Right lobe of liver (tissue), 6 donors: ENCODE results near the gene SLC27A5. TPM values are rescaled to one million over a fixed set of nuclear protein-coding genes. Genes with fewer than 3 reads are reported as not detected.
"Not testable (repeated sequence)": the region's sequence is repeated elsewhere in the genome, so short reads cannot be mapped to it uniquely, and the experiment has no call there.

Source experiments
- ATAC-seq, 4 donors: fragments of 200-7000 bp; cut with Tn5 transposase; one replicate each; pipeline ENCODE4 v1.9.1; 2020; ENCODE audit warnings: mild to moderate bottlenecking in 4 of 4, moderate library complexity in 4 of 4
- DNase-seq, 3 donors: peaks; one replicate each; pipeline ENCODE4 v3.0.0-alpha.2; 2020
- H3K27ac ChIP-seq, 3 donors: fragments of 200-600 bp; one replicate each; pipeline ENCODE4 v1.8.0; 2022
- H3K27me3 ChIP-seq, 2 donors: fragments of 200-600 bp; one replicate each; pipeline ENCODE4 v1.8.0; 2022
- H3K36me3 ChIP-seq, 4 donors: fragments of 200-600 bp; sonication (generic) in 1 of 4; one replicate each; pipeline versions ENCODE4 v1.5.1 to v1.8.0; 2017 to 2022; ENCODE audit warnings: control low read depth in 1 of 4
- H3K4me1 ChIP-seq, 4 donors: fragments of 200-600 bp; sonication (generic) in 1 of 4; one replicate each; pipeline versions ENCODE4 v1.5.1 to v1.8.0; 2017 to 2022; ENCODE audit warnings: control low read depth in 1 of 4
- H3K4me3 ChIP-seq, 3 donors: fragments of 200-600 bp; one replicate each; pipeline ENCODE4 v1.8.0; 2022
- H3K9me3 ChIP-seq, 4 donors: fragments of 200-600 bp; sonication (generic) in 1 of 4; one replicate each; pipeline versions ENCODE4 v1.5.1 to v1.8.0; 2017 to 2022; ENCODE audit warnings: control low read depth in 1 of 4
- POLR2A ChIP-seq: fragments of 450-650 bp; IDR thresholded peaks from one replicate; pipeline ENCODE4 v1.6.1; 2017; ENCODE audit warnings: antibody characterized with exemption, mild to moderate bottlenecking
- WGBS: methylation state at CpG from one replicate; pipeline ENCODE4 v1.1.6; 2018; ENCODE audit warnings: low coverage, low lambda C conversion rate; ENCODE audit not compliant: insufficient coverage; ENCODE audit errors: missing lambda C conversion rate; 5-methylcytosine and 5-hydroxymethylcytosine counted together
- intact Hi-C, 2 donors: fragments of 100-400 bp; cut with DNase I; formaldehyde crosslinking; loops; one replicate each; pipeline versions ENCODE4 v1.11.2 to v1.14.1; 2022
- total RNA-seq, 6 experiments: library from RNA; depleted of rRNA in 2 of 6; stranded (reverse); fragments of >200 nt in 2 of 6; fragmentation: NEBNext Ultra II Directional in 3 of 6; extraction: Animal tissue kit (Norgen Biotek cat#: 25700) in 3 of 6; gene quantifications; one replicate each; pipeline versions ENCODE4 v1.1.0 to v1.2.4, GENCODE V29; 2016 to 2023
- TF ChIP-seq, protein P1 (sequence below), 4 donors: fragments of 200-600 bp in 3 of 4; fragments of 450-650 bp in 1 of 4; IDR thresholded peaks; one replicate each; pipeline versions ENCODE4 v1.5.1 to v1.8.0; 2016 to 2022; ENCODE audit warnings: antibody characterized with exemption in 4 of 4, mild to moderate bottlenecking in 2 of 4
- donor health status: DM: no; HTN: yes; CAD: no.
- donor health status: DM: no; HTN: no; CAD: no.
- donor health status: DM: no; HTN: no; CAD: no.
- donor health status: DM: no; HTN: yes; CAD: no.
- donor health status: DM: no; HTN: yes; CAD: no.

The SLC27A5 gene
- total RNA-seq, 6 experiments from 2014 or later, result 107 to 737 (median 366) TPM

- Histone ChIP-seq H3K9me3 (no peaks in the 10 kb centered on the region), H3K36me3 (no peaks in the 10 kb centered on the region), H3K27me3 (no peaks in the 10 kb centered on the region), H3K4me3 (no peak overlapping the region), H3K27ac (no peak overlapping the region), H3K4me1 (no peaks in the 10 kb centered on the region)
- ATAC-seq (peak in 1 of 4 donors; percentile 7), DNase-seq (no peak)
- TF ChIP-seq POLR2A, result no peak
- TF ChIP-seq, protein P1, sequence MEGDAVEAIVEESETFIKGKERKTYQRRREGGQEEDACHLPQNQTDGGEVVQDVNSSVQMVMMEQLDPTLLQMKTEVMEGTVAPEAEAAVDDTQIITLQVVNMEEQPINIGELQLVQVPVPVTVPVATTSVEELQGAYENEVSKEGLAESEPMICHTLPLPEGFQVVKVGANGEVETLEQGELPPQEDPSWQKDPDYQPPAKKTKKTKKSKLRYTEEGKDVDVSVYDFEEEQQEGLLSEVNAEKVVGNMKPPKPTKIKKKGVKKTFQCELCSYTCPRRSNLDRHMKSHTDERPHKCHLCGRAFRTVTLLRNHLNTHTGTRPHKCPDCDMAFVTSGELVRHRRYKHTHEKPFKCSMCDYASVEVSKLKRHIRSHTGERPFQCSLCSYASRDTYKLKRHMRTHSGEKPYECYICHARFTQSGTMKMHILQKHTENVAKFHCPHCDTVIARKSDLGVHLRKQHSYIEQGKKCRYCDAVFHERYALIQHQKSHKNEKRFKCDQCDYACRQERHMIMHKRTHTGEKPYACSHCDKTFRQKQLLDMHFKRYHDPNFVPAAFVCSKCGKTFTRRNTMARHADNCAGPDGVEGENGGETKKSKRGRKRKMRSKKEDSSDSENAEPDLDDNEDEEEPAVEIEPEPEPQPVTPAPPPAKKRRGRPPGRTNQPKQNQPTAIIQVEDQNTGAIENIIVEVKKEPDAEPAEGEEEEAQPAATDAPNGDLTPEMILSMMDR (IDR thresholded peaks at IDR 0.05), result no peak
- intact Hi-C loops, result no loop called here
- WGBS, result 89% methylated on average over 5 of the region's 5 CpGs
Measured at GRCh38 chr19:58491393-58491792, 20.4 kb downstream of the SLC27A5 start.

GRCh38 chr19:58484349-58484748, 27.4 kb downstream of the SLC27A5 start:
- ATAC-seq, H3K36me3 ChIP-seq: not testable (repeated sequence)
- WGBS, result 82% methylated on average over 3 of the region's 5 CpGs

GRCh38 chr19:58483776-58484175, 28.0 kb downstream of the SLC27A5 start:
- no peaks in the 10 kb centered on the region for H3K27me3 ChIP-seq
- H3K36me3 ChIP-seq, result peaks cover 0 to 4% (median 0%) of the 10 kb centered on the region in 4 donors
- 89% methylated on average over 1 of the region's 2 CpGs for WGBS
- TF ChIP-seq POLR2A, result no peak
- TF ChIP-seq, protein P1 (IDR thresholded peaks at IDR 0.05), result no peak
- ATAC-seq, result no peak
- H3K27ac ChIP-seq, result no peak overlapping the region
- no peak for DNase-seq
- intact Hi-C loops, result no loop called here
- no peaks in the 10 kb centered on the region for H3K4me1 ChIP-seq
- no peaks in the 10 kb centered on the region for H3K9me3 ChIP-seq
- no peak overlapping the region for H3K4me3 ChIP-seq

More at GRCh38 chr19:58484349-58484748, 27.4 kb downstream of the SLC27A5 start:
- H3K27me3 ChIP-seq, intact Hi-C loops, H3K4me3 ChIP-seq, H3K4me1 ChIP-seq, H3K27ac ChIP-seq, H3K9me3 ChIP-seq: not testable (repeated sequence)
- peak in 1 of 3 donors; percentile 24 for DNase-seq

GRCh38 chr19:58482372-58482771, 29.4 kb downstream of the SLC27A5 start:
- ATAC-seq (no peak), DNase-seq (peak in 1 of 3 donors; percentile 26)
- Histone ChIP-seq H3K27me3 (no peaks in the 10 kb centered on the region), H3K27ac (no peak overlapping the region), H3K36me3 (peaks cover 0 to 4% (median 0%) of the 10 kb centered on the region in 4 donors), H3K9me3 (no peaks in the 10 kb centered on the region), H3K4me1 (peaks cover 0 to 3% (median 1%) of the 10 kb centered on the region in 4 donors), H3K4me3 (no peak overlapping the region)
- 90% methylated on average over 3 of the region's 7 CpGs for WGBS
- TF ChIP-seq, protein P1 (IDR thresholded peaks at IDR 0.05), result no peak
- no peak for TF ChIP-seq POLR2A
- intact Hi-C loops, result no loop called here

GRCh38 chr19:58480831-58481230, 31.0 kb downstream of the SLC27A5 start:
- H3K36me3 ChIP-seq, result peaks cover 0 to 4% (median 0%) of the 10 kb centered on the region in 4 donors
- H3K27ac ChIP-seq, result no peak overlapping the region
- H3K9me3 ChIP-seq, result no peaks in the 10 kb centered on the region
- H3K4me1 ChIP-seq, result peaks cover 0 to 14% (median 4%) of the 10 kb centered on the region in 4 donors
- no peak for TF ChIP-seq POLR2A
- TF ChIP-seq, protein P1 (IDR thresholded peaks at IDR 0.05), result no peak
- no peak overlapping the region for H3K4me3 ChIP-seq
- H3K27me3 ChIP-seq, result no peaks in the 10 kb centered on the region
- WGBS, result 100% methylated on average over 1 of the region's 2 CpGs
- peak in 1 of 3 donors; percentile 24 for DNase-seq
- no peak for ATAC-seq
- intact Hi-C loops, result no loop called here
